CD8-positive, alpha-beta memory T cell (primary cell): ENCODE results near the gene THEM5. TPM values are rescaled to one million over a fixed set of nuclear protein-coding genes. Genes with fewer than 3 reads are reported as not detected.

ENCODE experiments used
- CTCF ChIA-PET: fragments of 350-600 bp; sonication (Branson Sonifier 250); formaldehyde crosslinking; loops from one replicate; lab custom pipeline; 2021; ENCODE audit warnings: antibody characterized with exemption; lab: Charles Lee
- POLR2A ChIA-PET: fragments of 350-600 bp; sonication (Branson Sonifier 250); formaldehyde crosslinking; loops from one replicate; lab custom pipeline; 2021; ENCODE audit warnings: antibody characterized with exemption; lab: Charles Lee
- DNase-seq, 5 donors: peaks; one replicate each; pipeline versions ENCODE4 v3.0.0 to v3.0.0-alpha.2; 2020 to 2022; ENCODE audit warnings: mixed read lengths in 1 of 5
- H3K27ac ChIP-seq: one replicate; pipeline ENCODE4 v1.7.0; 2013; ENCODE audit warnings: low read depth, mild to moderate bottlenecking, low read length, moderate library complexity
- H3K27me3 ChIP-seq: 2 replicates; pipeline ENCODE4 v1.7.0; 2013; ENCODE audit warnings: low read length, mild to moderate bottlenecking; ENCODE audit not compliant: insufficient read depth, poor library complexity, severe bottlenecking
- H3K36me3 ChIP-seq: 2 replicates; pipeline ENCODE4 v1.7.0; 2013; ENCODE audit warnings: mild to moderate bottlenecking, low read length, moderate library complexity; ENCODE audit not compliant: insufficient read depth
- H3K4me1 ChIP-seq: 2 replicates; pipeline ENCODE4 v1.7.0; 2013; ENCODE audit warnings: mild to moderate bottlenecking, low read length, moderate library complexity; ENCODE audit not compliant: insufficient read depth
- H3K4me3 ChIP-seq: 2 replicates; pipeline ENCODE4 v1.7.0; 2013; ENCODE audit warnings: mild to moderate bottlenecking, low read length
- H3K9me3 ChIP-seq: 2 replicates; pipeline ENCODE4 v1.7.0; 2013; ENCODE audit warnings: mild to moderate bottlenecking, low read length
- H3K27ac Mint-ChIP-seq, 8 donors: one replicate each; pipeline ENCODE4 v1.8.0; 2020 to 2021; ENCODE audit warnings: mixed read lengths in 8 of 8, mild to moderate bottlenecking in 6 of 8, inconsistent platforms in 3 of 8, moderate library complexity in 3 of 8
- H3K27me3 Mint-ChIP-seq, 2 donors: one replicate each; pipeline ENCODE4 v1.8.0; 2020 to 2021; ENCODE audit warnings: mixed read lengths in 2 of 2, mild to moderate bottlenecking in 1 of 2, moderate library complexity in 1 of 2
- H3K36me3 Mint-ChIP-seq, 3 donors: one replicate each; pipeline ENCODE4 v1.8.0; 2020 to 2021; ENCODE audit warnings: mixed read lengths in 3 of 3, inconsistent platforms in 1 of 3, mild to moderate bottlenecking in 1 of 3
- H3K4me1 Mint-ChIP-seq, 3 donors: one replicate each; pipeline ENCODE4 v1.8.0; 2020 to 2021; ENCODE audit warnings: mixed read lengths in 3 of 3, inconsistent platforms in 1 of 3, mild to moderate bottlenecking in 1 of 3
- H3K4me3 Mint-ChIP-seq, 7 donors: one replicate each; pipeline ENCODE4 v1.8.0; 2020 to 2021; ENCODE audit warnings: mixed read lengths in 7 of 7, mild to moderate bottlenecking in 6 of 7, moderate library complexity in 4 of 7, inconsistent platforms in 2 of 7
- H3K9me3 Mint-ChIP-seq, 5 donors: one replicate each; pipeline ENCODE4 v1.8.0; 2020 to 2022; ENCODE audit warnings: mixed read lengths in 5 of 5, mild to moderate bottlenecking in 3 of 5, moderate library complexity in 2 of 5, inconsistent platforms in 1 of 5
- polyA plus RNA-seq: library from polyadenylated mRNA; unstranded; fragments of 300-500 nt; fragmentation: Illumina TruSeq; gene quantifications from one replicate; pipeline ENCODE4 v1.2.3, GENCODE V29; 2021
- total RNA-seq, 2 experiments: library from RNA; stranded (reverse); gene quantifications; one replicate each; pipeline ENCODE4 v1.2.3, GENCODE V29; 2021

Gene THEM5
- total and polyA plus RNA-seq, 3 experiments from 2014 or later = 0.38 TPM; not detected in 2

GRCh38 chr1:151825204-151825603, 28.3 kb downstream of the THEM5 start:
- Histone ChIP-seq H3K27ac (no peak overlapping the region), H3K4me3 (no peak overlapping the region), H3K36me3 (no peaks in the 10 kb centered on the region), H3K27me3 (no peaks in the 10 kb centered on the region), H3K9me3 (no peaks in the 10 kb centered on the region), H3K4me1 (peaks cover 55% of the 10 kb centered on the region)
- CTCF ChIA-PET = interaction anchor here (1.4 to 1.5 kb wide), 2 partner anchors 11 to 14 kb away, joined by 4 to 7 read pairs; no protein-coding TSS in a partner anchor
- POLR2A ChIA-PET = no interaction called here
- H3K4me1 Mint-ChIP-seq = peaks cover 52 to 62% (median 57%) of the 10 kb centered on the region in 3 donors
- peak overlapping the region; percentile 38 to 97 (median 87) for H3K4me3 Mint-ChIP-seq
- H3K9me3 Mint-ChIP-seq = no peaks in the 10 kb centered on the region
- H3K36me3 Mint-ChIP-seq = peaks cover 0 to 8% (median 0%) of the 10 kb centered on the region in 3 donors
- no peaks in the 10 kb centered on the region for H3K27me3 Mint-ChIP-seq
- no peak for DNase-seq
- peak overlapping the region in 7 of 8 donors; percentile 70 to 98 (median 88) for H3K27ac Mint-ChIP-seq

- Histone ChIP-seq H3K36me3 (no peaks in the 10 kb centered on the region), H3K27ac (no peak overlapping the region), H3K9me3 (no peaks in the 10 kb centered on the region), H3K4me1 (peaks cover 45% of the 10 kb centered on the region), H3K4me3 (no peak overlapping the region), H3K27me3 (no peaks in the 10 kb centered on the region)
- Mint-ChIP-seq H3K9me3 (no peaks in the 10 kb centered on the region), H3K4me3 (peak overlapping the region; percentile 1 to 97 (median 87)), H3K27me3 (no peaks in the 10 kb centered on the region), H3K36me3 (peaks cover 0 to 8% (median 0%) of the 10 kb centered on the region in 3 donors), H3K27ac (peak overlapping the region in 7 of 8 donors; percentile 24 to 98 (median 89)), H3K4me1 (peaks cover 49 to 58% (median 57%) of the 10 kb centered on the region in 3 donors)
- ChIA-PET CTCF (interaction anchor here (1.0 kb wide), 1 partner anchor 14 kb away, joined by 3 read pairs; no protein-coding TSS in a partner anchor), POLR2A (no interaction called here)
- DNase-seq = no peak
Observed at GRCh38 chr1:151823175-151823574, 30.3 kb downstream of the THEM5 start.

DNA sequence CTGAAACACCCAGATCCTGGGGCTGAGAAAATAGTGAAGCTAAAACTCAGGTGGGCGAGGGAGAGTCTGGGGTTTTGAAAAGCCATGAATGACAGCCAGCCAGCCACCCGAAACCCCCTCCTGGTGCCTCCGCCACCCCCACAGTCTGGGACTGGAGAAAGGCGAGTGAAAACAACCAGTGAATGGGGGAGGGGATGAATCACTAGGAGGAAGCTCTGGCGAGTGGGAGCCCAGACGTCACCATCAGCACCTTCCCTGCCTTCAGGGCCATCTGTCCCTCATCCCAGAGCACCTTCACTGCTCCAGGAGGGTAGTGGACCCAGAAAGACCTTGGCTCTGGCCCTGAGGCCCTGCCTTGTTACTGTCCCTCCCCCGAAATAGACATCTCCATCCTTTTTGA, 31.1 kb downstream of the THEM5 start:
- Mint-ChIP-seq H3K9me3 (no peaks in the 10 kb centered on the region), H3K36me3 (peaks cover 0 to 8% (median 0%) of the 10 kb centered on the region in 3 donors), H3K27ac (peak overlapping the region in 7 of 8 donors; percentile 54 to 98 (median 89)), H3K4me1 (peaks cover 51 to 58% (median 58%) of the 10 kb centered on the region in 3 donors), H3K27me3 (no peaks in the 10 kb centered on the region), H3K4me3 (peak overlapping the region; percentile 29 to 97 (median 87))
- DNase-seq = no peak
- H3K27me3 ChIP-seq = no peaks in the 10 kb centered on the region
- no peak overlapping the region for H3K4me3 ChIP-seq
- CTCF ChIA-PET = interaction anchor here (2.0 kb wide), 1 partner anchor 11 kb away, joined by 7 read pairs; no protein-coding TSS in a partner anchor
- no peak overlapping the region for H3K27ac ChIP-seq
- POLR2A ChIA-PET = no interaction called here
- no peaks in the 10 kb centered on the region for H3K36me3 ChIP-seq
- H3K9me3 ChIP-seq = no peaks in the 10 kb centered on the region
- peaks cover 41% of the 10 kb centered on the region for H3K4me1 ChIP-seq

DNA sequence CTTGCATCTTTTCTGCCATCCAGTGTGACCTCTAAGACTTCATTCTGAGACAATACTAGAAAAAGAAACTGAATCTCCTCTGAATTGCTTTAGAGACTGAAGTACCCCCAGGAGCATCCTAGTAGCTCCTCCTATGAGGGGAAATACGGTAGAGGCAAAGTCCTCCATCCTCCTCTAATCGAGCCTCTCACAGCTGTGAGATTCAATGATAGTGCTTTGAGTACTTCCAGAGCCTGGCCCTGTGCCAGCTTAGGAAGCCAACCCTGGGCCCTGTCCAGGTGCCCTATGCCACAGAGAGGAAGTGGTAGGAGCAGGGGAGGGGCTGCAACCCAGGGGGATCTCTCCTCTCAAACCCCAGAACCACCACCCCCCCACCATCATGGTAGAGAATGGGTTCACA, 32.6 kb downstream of the THEM5 start:
- Mint-ChIP-seq H3K27me3 (no peaks in the 10 kb centered on the region), H3K4me1 (peaks cover 59 to 68% (median 66%) of the 10 kb centered on the region in 3 donors), H3K9me3 (no peaks in the 10 kb centered on the region), H3K27ac (peak overlapping the region; percentile 16 to 98 (median 90)), H3K4me3 (peak overlapping the region in 6 of 7 donors; percentile 71 to 97 (median 86)), H3K36me3 (peaks cover 0 to 12% (median 4%) of the 10 kb centered on the region in 3 donors)
- DNase-seq = peak in 1 of 5 donors; percentile 24
- POLR2A ChIA-PET = interaction anchor here (0.8 kb wide), 1 partner anchor 9 kb away, joined by 3 read pairs; no protein-coding TSS in a partner anchor
- H3K27me3 ChIP-seq = no peaks in the 10 kb centered on the region
- H3K9me3 ChIP-seq = no peaks in the 10 kb centered on the region
- no peak overlapping the region for H3K4me3 ChIP-seq
- CTCF ChIA-PET = interaction anchor here (2.0 to 2.4 kb wide), 2 partner anchors 10 to 16 kb away, joined by 7 to 12 read pairs; no protein-coding TSS in a partner anchor
- no peak overlapping the region for H3K27ac ChIP-seq
- H3K4me1 ChIP-seq = peaks cover 44% of the 10 kb centered on the region
- H3K36me3 ChIP-seq = no peaks in the 10 kb centered on the region

GRCh38 chr1:151819976-151820623, 33.4 kb downstream of the THEM5 start:
- CTCF ChIA-PET = interaction anchor here (2.4 kb wide), 1 partner anchor 16 kb away, joined by 12 read pairs; no protein-coding TSS in a partner anchor
- POLR2A ChIA-PET = interaction anchor here (0.8 to 1.1 kb wide), 2 partner anchors 10 to 57 kb away, joined by 3 read pairs; partner anchors contain the start of gene MRPL9
- H3K9me3 Mint-ChIP-seq = no peaks in the 10 kb centered on the region

GRCh38 chr1:151819227-151819835, 34.2 kb downstream of the THEM5 start:
- peaks cover 57% of the 10 kb centered on the region for H3K4me1 ChIP-seq

More at GRCh38 chr1:151819976-151820623, 33.4 kb downstream of the THEM5 start:
- Histone ChIP-seq H3K9me3 (no peaks in the 10 kb centered on the region), H3K4me3 (no peak overlapping the region), H3K4me1 (peaks cover 50% of the 10 kb centered on the region), H3K36me3 (no peaks in the 10 kb centered on the region), H3K27me3 (no peaks in the 10 kb centered on the region), H3K27ac (no peak overlapping the region)
- Mint-ChIP-seq H3K27me3 (no peaks in the 10 kb centered on the region), H3K36me3 (peaks cover 0 to 11% (median 4%) of the 10 kb centered on the region in 3 donors), H3K4me3 (peak overlapping the region in 6 of 7 donors; percentile 71 to 97 (median 86)), H3K27ac (peak overlapping the region in 7 of 8 donors; percentile 86 to 98 (median 91)), H3K4me1 (peaks cover 65 to 73% (median 70%) of the 10 kb centered on the region in 3 donors)
- DNase-seq = no peak

DNA sequence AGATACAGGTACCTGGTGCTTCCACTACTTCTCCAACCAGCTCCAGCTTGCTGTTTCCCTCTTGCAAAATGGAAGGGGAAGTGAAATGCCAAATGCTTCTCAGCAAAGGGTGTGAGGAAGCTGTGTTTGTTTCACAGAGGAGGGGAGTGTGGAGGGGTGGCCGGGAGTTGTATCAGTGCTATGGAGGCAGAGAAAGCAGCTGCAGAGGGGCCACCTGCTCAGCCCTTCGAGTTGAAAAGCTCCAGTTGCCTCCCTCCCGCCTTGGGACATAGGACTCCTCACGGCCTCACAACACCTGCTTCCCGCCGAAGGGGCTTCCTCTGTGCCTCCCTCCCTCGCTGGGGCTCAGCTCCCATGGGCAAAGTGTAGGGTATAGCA, 36.2 kb downstream of the THEM5 start:
- no peak overlapping the region for H3K4me3 ChIP-seq
- Mint-ChIP-seq H3K27me3 (no peaks in the 10 kb centered on the region), H3K4me3 (peak overlapping the region in 6 of 7 donors; percentile 49 to 97 (median 56)), H3K36me3 (peaks cover 0 to 4% (median 4%) of the 10 kb centered on the region in 3 donors), H3K4me1 (peaks cover 82 to 92% (median 91%) of the 10 kb centered on the region in 3 donors), H3K27ac (peak overlapping the region in 6 of 8 donors; percentile 74 to 98 (median 92)), H3K9me3 (no peaks in the 10 kb centered on the region)
- CTCF ChIA-PET = interaction anchor here (1.1 to 1.4 kb wide), 2 partner anchors 13 to 27 kb away, joined by 3 read pairs; partner anchors contain the start of gene TDRKH
- H3K27me3 ChIP-seq = no peaks in the 10 kb centered on the region
- H3K4me1 ChIP-seq = peaks cover 61% of the 10 kb centered on the region
- no peaks in the 10 kb centered on the region for H3K9me3 ChIP-seq
- H3K27ac ChIP-seq = no peak overlapping the region
- POLR2A ChIA-PET = no interaction called here
- H3K36me3 ChIP-seq = no peaks in the 10 kb centered on the region
- no peak for DNase-seq

More at GRCh38 chr1:151819227-151819835, 34.2 kb downstream of the THEM5 start:
- Histone ChIP-seq H3K27me3 (no peaks in the 10 kb centered on the region), H3K27ac (no peak overlapping the region), H3K4me3 (no peak overlapping the region), H3K9me3 (no peaks in the 10 kb centered on the region), H3K36me3 (no peaks in the 10 kb centered on the region)
- POLR2A ChIA-PET = interaction anchor here (1.1 kb wide), 1 partner anchor 56 kb away, joined by 3 read pairs; the partner anchor contains the start of gene MRPL9
- Mint-ChIP-seq H3K4me1 (peaks cover 72 to 81% (median 77%) of the 10 kb centered on the region in 3 donors), H3K27me3 (no peaks in the 10 kb centered on the region), H3K9me3 (no peaks in the 10 kb centered on the region), H3K36me3 (peaks cover 0 to 4% (median 4%) of the 10 kb centered on the region in 3 donors), H3K27ac (peak overlapping the region in 7 of 8 donors; percentile 86 to 98 (median 91)), H3K4me3 (peak overlapping the region in 6 of 7 donors; percentile 71 to 97 (median 86))
- no peak for DNase-seq
- CTCF ChIA-PET = interaction anchor here (1.5 to 2.4 kb wide), 2 partner anchors 17 kb away, joined by 3 to 12 read pairs; no protein-coding TSS in a partner anchor
